ENCODE results near the gene TCEAL7.

GRCh38 chrX:103367502-103367901, 37.5 kb downstream of the TCEAL7 start:
- TF ChIP-seq CTCF (IDR thresholded peaks at IDR 0.05 in 2 of 3, conservative IDR thresholded peaks at IDR 0.05 in 1 of 3; ENCODE audit: borderline replicate concordance in 1 of 3, insufficient read depth in 1 of 3, low read depth in 2 of 3, low read length in 2 of 3) (no peak), SIN3A (IDR thresholded peaks at IDR 0.05; ENCODE audit: low read depth) (no peak), SP1 (IDR thresholded peaks at IDR 0.05; ENCODE audit: low read depth) (no peak), POLR2A (IDR thresholded peaks at IDR 0.05; ENCODE audit: borderline replicate concordance, extremely low read depth, insufficient read depth, insufficient read length) (no peak), ZFX (IDR thresholded peaks at IDR 0.05) (no peak), REST (IDR thresholded peaks at IDR 0.05; ENCODE audit: low read depth) (no peak), RAD21 (IDR thresholded peaks at IDR 0.05; ENCODE audit: low read depth) (no peak)
